Endothelial cell of umbilical vein (primary cell): Measurements from ENCODE around the gene MALT1. TPM values are rescaled to one million over a fixed set of nuclear protein-coding genes. Genes with fewer than 3 reads are reported as not detected.

Experiments
- BruUV-seq: library from RNA; stranded (reverse); fragments of 400-500 nt; replicated peaks from 2 replicates; lab custom pipeline; 2021; lab: Mats Ljungman, UMichigan
- CTCF ChIA-PET: fragments of 300-600, 350-600 bp; sonication (Branson Sonifier 250); formaldehyde crosslinking; loops from one replicate; lab custom pipeline; 2021; ENCODE audit warnings: antibody characterized with exemption, inconsistent platforms; lab: Charles Lee
- POLR2A ChIA-PET: fragments of 300-600, 350-600 bp; sonication (Branson Sonifier 250); formaldehyde crosslinking; loops from one replicate; lab custom pipeline; 2021; ENCODE audit warnings: antibody characterized with exemption, inconsistent platforms; lab: Charles Lee
- DNase-seq: peaks from one replicate; pipeline ENCODE4 v3.0.0-alpha.2; 2011; ENCODE audit warnings: low read depth, low spot score
- FAIRE-seq: peaks from 2 replicates; lab custom pipeline; 2011; peaks lifted over from hg19 to GRCh38; lab: Jason Lieb, UNC
- H2AFZ ChIP-seq: 2 replicates; pipeline ENCODE4 v1.6.0; 2012; ENCODE audit warnings: low read depth, low read length, control low read depth, inconsistent platforms
- H3K27ac ChIP-seq: 2 replicates; pipeline ENCODE4 v1.5.1; 2011; ENCODE audit warnings: low read depth, mild to moderate bottlenecking, control low read depth, low read length, moderate library complexity; ENCODE audit not compliant: insufficient read depth
- H3K27me3 ChIP-seq, 2 experiments: 2 replicates each; pipeline versions ENCODE4 v1.6.0 to v1.6.1; 2011; ENCODE audit warnings: low read length in 2 of 2, mixed read lengths in 1 of 2; ENCODE audit not compliant: control insufficient read depth in 2 of 2, insufficient read depth in 2 of 2
- H3K36me3 ChIP-seq, 2 experiments: 2 replicates in 1 of 2; 3 replicates in 1 of 2; pipeline ENCODE4 v1.5.1; 2011; ENCODE audit warnings: low read length in 2 of 2, mild to moderate bottlenecking in 1 of 2, moderate library complexity in 1 of 2; ENCODE audit not compliant: control insufficient read depth in 2 of 2, insufficient read depth in 2 of 2; ENCODE audit errors: extremely low read depth in 1 of 2
- H3K4me1 ChIP-seq: 3 replicates; pipeline ENCODE4 v1.5.1; 2011; ENCODE audit warnings: mild to moderate bottlenecking, low read length; ENCODE audit not compliant: control insufficient read depth, insufficient read depth; ENCODE audit errors: extremely low read depth
- H3K4me2 ChIP-seq: 2 replicates; pipeline ENCODE4 v1.6.1; 2011; ENCODE audit warnings: low read length, control low read depth, mixed read lengths; ENCODE audit not compliant: insufficient read depth
- H3K4me3 ChIP-seq, 3 experiments: fragments of 200-600 bp in 1 of 3; sonication (generic), shearing (Covaris generic) in 1 of 3; replicated peaks in 1 of 3; 2 replicates each; pipeline ENCODE4 v1.5.1; 2011 to 2016; ENCODE audit warnings: control low read depth in 3 of 3, low read length in 3 of 3, mild to moderate bottlenecking in 2 of 3, inconsistent platforms in 1 of 3, low read depth in 1 of 3, moderate library complexity in 1 of 3; ENCODE audit not compliant: insufficient read depth in 1 of 3
- H3K79me2 ChIP-seq: 2 replicates; pipeline ENCODE4 v1.6.0; 2012; ENCODE audit warnings: low read length, inconsistent platforms; ENCODE audit not compliant: control insufficient read depth, insufficient read depth
- H3K9ac ChIP-seq: replicated peaks from 2 replicates; pipeline ENCODE3; 2011; ENCODE audit warnings: low read length, control low read depth; ENCODE audit not compliant: insufficient read depth; ENCODE audit errors: extremely low read depth
- H3K9me1 ChIP-seq: replicated peaks from 3 replicates; pipeline ENCODE4 v1.6.0; 2011; ENCODE audit warnings: mild to moderate bottlenecking, low read length; ENCODE audit not compliant: control insufficient read depth, insufficient read depth; ENCODE audit errors: extremely low read depth
- H3K9me3 ChIP-seq: replicated peaks from 2 replicates; pipeline ENCODE4 v1.5.1; 2012; ENCODE audit warnings: low read length, inconsistent platforms; ENCODE audit not compliant: control insufficient read depth, insufficient read depth
- H4K20me1 ChIP-seq: replicated peaks from 2 replicates; pipeline ENCODE3; 2011; ENCODE audit warnings: mild to moderate bottlenecking, low read length; ENCODE audit not compliant: control insufficient read depth, insufficient read depth; ENCODE audit errors: extremely low read depth
- CTCF ChIP-seq, 2 donors: IDR thresholded peaks; 1 replicate in 1 of 2; 2 replicates in 1 of 2; pipeline ENCODE4 v1.5.1; 2011; ENCODE audit warnings: low read length in 2 of 2, mild to moderate bottlenecking in 2 of 2, moderate library complexity in 2 of 2, control low read depth in 1 of 2, inconsistent platforms in 1 of 2, low read depth in 1 of 2; ENCODE audit not compliant: insufficient read depth in 1 of 2; ENCODE audit errors: extremely low read depth in 1 of 2
- EZH2 ChIP-seq: IDR thresholded peaks from 2 replicates; pipeline ENCODE4 v1.6.1; 2012; ENCODE audit warnings: borderline replicate concordance, low read depth, mild to moderate bottlenecking, moderate library complexity, low read length, inconsistent platforms; ENCODE audit not compliant: severe bottlenecking
- FOS ChIP-seq: IDR thresholded peaks from 2 replicates; pipeline ENCODE4 v1.6.1; 2011; ENCODE audit warnings: mild to moderate bottlenecking, low read length, moderate library complexity, borderline replicate concordance; ENCODE audit not compliant: insufficient read depth
- GATA2 ChIP-seq: IDR thresholded peaks from 2 replicates; pipeline ENCODE4 v1.7.0; 2011; ENCODE audit warnings: low read depth, mild to moderate bottlenecking, moderate library complexity, mixed read lengths, low read length; ENCODE audit not compliant: insufficient read length, insufficient read depth
- JUN ChIP-seq: IDR thresholded peaks from 2 replicates; pipeline ENCODE4 v1.6.1; 2011; ENCODE audit warnings: borderline replicate concordance, low read depth; ENCODE audit not compliant: insufficient read length, insufficient read depth
- MAX ChIP-seq: IDR thresholded peaks from 2 replicates; pipeline ENCODE4 v1.6.1; 2011; ENCODE audit not compliant: insufficient read depth, insufficient read length
- MYC ChIP-seq: IDR thresholded peaks from one replicate; pipeline ENCODE4 v1.6.1; 2011; ENCODE audit warnings: mild to moderate bottlenecking, low read depth, low read length
- POLR2A ChIP-seq: IDR thresholded peaks from 2 replicates; pipeline ENCODE4 v1.6.1; 2012; ENCODE audit warnings: low read depth, mild to moderate bottlenecking, control low read depth, low read length
- POLR2AphosphoS5 ChIP-seq: IDR thresholded peaks from 2 replicates; pipeline ENCODE4 v1.6.1; 2012; ENCODE audit warnings: low read depth, mild to moderate bottlenecking, control low read depth, low read length, moderate library complexity; ENCODE audit not compliant: insufficient read depth
- dilution Hi-C: fragments of 300-500 bp; cut with MboI; formaldehyde crosslinking; loops from one replicate; pipeline ENCODE4 v1.15.0; 2019; ENCODE audit warnings: low sequenced_read_pairs; ENCODE audit not compliant: extremely low pct_ligation_motif_present
- intact Hi-C: fragments of 100-400 bp; cut with micrococcal nuclease; formaldehyde crosslinking; loops from one replicate; pipeline ENCODE4 v1.10.0; 2022
- polyA plus RNA-seq, 4 experiments: library from polyadenylated mRNA; depleted of rRNA in 3 of 4; stranded (reverse) in 3 of 4; unstranded in 1 of 4; fragments of >200 nt; gene quantifications; 2 replicates each; pipeline versions ENCODE4 v1.2.1 to v1.2.3, GENCODE V29; 2011 to 2012; ENCODE audit warnings: missing spikeins in 1 of 4
- total RNA-seq: library from RNA; stranded (reverse); gene quantifications from 2 replicates; pipeline ENCODE4 v1.2.3, GENCODE V29; 2021

The MALT1 gene
- total and polyA plus RNA-seq, 2 donors (not counting 3 experiments of a cell fraction or from before 2014, with no cell fraction given), result 2.8 to 5.1 TPM

GRCh38 chr18:58661423-58661822 lies 9.8 kb upstream of the MALT1 start:
- dilution Hi-C loops, result no loop called here
- H3K36me3 ChIP-seq, result no peaks in the 10 kb centered on the region
- no peak for FAIRE-seq
- H3K27ac ChIP-seq, result no peak overlapping the region
- no peak overlapping the region for H3K4me2 ChIP-seq
- H3K9me1 ChIP-seq, result no peaks in the 10 kb centered on the region
- ChIA-PET POLR2A (no interaction called here), CTCF (interaction anchor here (1.3 kb wide), 1 partner anchor 132 kb away, joined by 3 read pairs; no protein-coding TSS in a partner anchor)
- H2AFZ ChIP-seq, result no peak overlapping the region
- no peaks in the 10 kb centered on the region for H3K79me2 ChIP-seq
- TF ChIP-seq POLR2A, result no peak
- no peak for TF ChIP-seq POLR2AphosphoS5
- no peak for TF ChIP-seq EZH2
- no peak for TF ChIP-seq FOS
- no peak for TF ChIP-seq JUN
- no peak for TF ChIP-seq GATA2
- no peak for TF ChIP-seq MYC
- no peak for TF ChIP-seq CTCF (IDR thresholded peaks at IDR 0.05; ENCODE audit: extremely low read depth in 1 of 2, insufficient read depth in 1 of 2, low read depth in 1 of 2, low read length in 2 of 2)
- no peak for TF ChIP-seq MAX
- DNase-seq, result no peak
- H3K9me3 ChIP-seq, result no peaks in the 10 kb centered on the region
- H3K4me3 ChIP-seq, result no peak overlapping the region
- H3K4me1 ChIP-seq, result no peaks in the 10 kb centered on the region
- H4K20me1 ChIP-seq, result no peaks in the 10 kb centered on the region
- H3K9ac ChIP-seq, result no peak overlapping the region
- no TSS peak for BruUV-seq
- H3K27me3 ChIP-seq, result peaks cover 6 to 7% of the 10 kb centered on the region in 2 experiments
- intact Hi-C loops, result no loop called here
